ENCODE results near the gene PRDM5. TPM values are rescaled to one million over a fixed set of nuclear protein-coding genes. Genes with fewer than 3 reads are reported as not detected.

The PRDM5 gene
- total RNA-seq, 1 experiment from 2014 or later: 0.85 TPM

DNA sequence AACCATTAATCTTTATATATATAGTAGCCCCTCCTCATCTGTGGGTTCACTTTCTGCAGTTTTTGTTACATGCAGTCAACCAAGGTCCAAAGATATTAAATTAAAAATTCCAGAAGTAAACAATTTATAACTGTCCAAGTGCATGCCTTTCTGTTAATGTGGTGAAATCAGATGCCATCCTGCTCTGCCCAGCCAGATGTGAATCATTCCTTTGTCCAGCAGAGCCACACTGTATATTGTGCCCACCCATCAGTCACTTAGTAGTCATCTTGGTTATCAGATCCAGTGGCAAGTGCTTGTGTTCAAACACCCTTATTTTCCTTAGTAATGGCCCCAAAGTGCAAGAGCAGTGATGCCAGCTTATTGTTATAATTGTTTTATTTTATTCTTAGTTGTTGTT is 17.2 kb upstream of the PRDM5 start:
- BruUV-seq (replicated peaks): no TSS peak
- H3K9me3 ChIP-seq (ENCODE audit: insufficient read depth, low read depth): 0 out of 2 replicates have a peak, but pooled peaks cover 4% of the 10 kb centered on the region
- H3K4me3 ChIP-seq: no peak overlapping the region
- H3K4me2 ChIP-seq: no peak overlapping the region
- H3K79me2 ChIP-seq (ENCODE audit: low read depth): no peaks in the 10 kb centered on the region
- H2AFZ ChIP-seq: no peak overlapping the region
- no peaks in the 10 kb centered on the region for H3K27me3 ChIP-seq (ENCODE audit: insufficient read depth, low read depth)
- H3K9me2 ChIP-seq (ENCODE audit: insufficient read depth): no peaks in the 10 kb centered on the region
- H3K4me1 ChIP-seq (replicated peaks; ENCODE audit: insufficient read depth): no peaks in the 10 kb centered on the region
- no peak overlapping the region for H3K27ac ChIP-seq
- H4K20me1 ChIP-seq (ENCODE audit: insufficient read depth): no peaks in the 10 kb centered on the region
- POLR2A ChIA-PET (ENCODE audit: unreplicated experiment): no interaction called here
- no peaks in the 10 kb centered on the region for H3F3A ChIP-seq (ENCODE audit: insufficient read depth, low read depth)
- intact Hi-C loops (cut with micrococcal nuclease; ENCODE audit: unreplicated experiment): no loop called here
- TF ChIP-seq, protein P1, sequence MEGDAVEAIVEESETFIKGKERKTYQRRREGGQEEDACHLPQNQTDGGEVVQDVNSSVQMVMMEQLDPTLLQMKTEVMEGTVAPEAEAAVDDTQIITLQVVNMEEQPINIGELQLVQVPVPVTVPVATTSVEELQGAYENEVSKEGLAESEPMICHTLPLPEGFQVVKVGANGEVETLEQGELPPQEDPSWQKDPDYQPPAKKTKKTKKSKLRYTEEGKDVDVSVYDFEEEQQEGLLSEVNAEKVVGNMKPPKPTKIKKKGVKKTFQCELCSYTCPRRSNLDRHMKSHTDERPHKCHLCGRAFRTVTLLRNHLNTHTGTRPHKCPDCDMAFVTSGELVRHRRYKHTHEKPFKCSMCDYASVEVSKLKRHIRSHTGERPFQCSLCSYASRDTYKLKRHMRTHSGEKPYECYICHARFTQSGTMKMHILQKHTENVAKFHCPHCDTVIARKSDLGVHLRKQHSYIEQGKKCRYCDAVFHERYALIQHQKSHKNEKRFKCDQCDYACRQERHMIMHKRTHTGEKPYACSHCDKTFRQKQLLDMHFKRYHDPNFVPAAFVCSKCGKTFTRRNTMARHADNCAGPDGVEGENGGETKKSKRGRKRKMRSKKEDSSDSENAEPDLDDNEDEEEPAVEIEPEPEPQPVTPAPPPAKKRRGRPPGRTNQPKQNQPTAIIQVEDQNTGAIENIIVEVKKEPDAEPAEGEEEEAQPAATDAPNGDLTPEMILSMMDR (conservative IDR thresholded peaks at IDR 0.05): no peak
- no peak for TF ChIP-seq EZH2 (IDR thresholded peaks at IDR 0.05; ENCODE audit: low read depth)
- CTCF ChIA-PET: no interaction called here
- no peaks in the 10 kb centered on the region for H3K36me3 ChIP-seq (ENCODE audit: low read depth)
- DNase-seq: no peak

DNA sequence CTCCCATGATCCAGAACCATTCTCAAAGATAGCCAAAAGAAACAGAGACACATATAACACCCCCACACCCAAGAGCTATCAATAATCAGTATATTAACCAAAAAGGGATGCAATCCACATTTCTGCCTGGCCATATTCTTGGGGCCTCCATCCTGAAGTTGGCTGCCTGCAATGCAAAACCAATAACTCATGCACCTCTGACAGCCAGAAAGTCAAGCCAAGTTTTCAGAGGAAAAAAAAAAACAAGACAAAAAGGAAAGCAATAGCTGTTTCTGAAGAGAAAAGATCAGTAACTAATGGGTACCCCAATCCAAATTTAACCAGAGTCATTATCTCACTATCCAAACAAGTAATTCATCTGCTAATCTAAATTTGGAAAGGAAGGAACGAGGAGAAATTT is 7.3 kb upstream of the PRDM5 start:
- intact Hi-C loops (cut with micrococcal nuclease; ENCODE audit: unreplicated experiment): no loop called here
- H3K9me2 ChIP-seq (ENCODE audit: insufficient read depth): no peaks in the 10 kb centered on the region
- H2AFZ ChIP-seq: no peak overlapping the region
- no peaks in the 10 kb centered on the region for H3K4me1 ChIP-seq (replicated peaks; ENCODE audit: insufficient read depth)
- no peaks in the 10 kb centered on the region for H4K20me1 ChIP-seq (ENCODE audit: insufficient read depth)
- no peaks in the 10 kb centered on the region for H3F3A ChIP-seq (ENCODE audit: insufficient read depth, low read depth)
- POLR2A ChIA-PET (ENCODE audit: unreplicated experiment): no interaction called here
- no peaks in the 10 kb centered on the region for H3K27me3 ChIP-seq (ENCODE audit: insufficient read depth, low read depth)
- H3K79me2 ChIP-seq (ENCODE audit: low read depth): no peaks in the 10 kb centered on the region
- no peak for DNase-seq
- CTCF ChIA-PET: no interaction called here
- no peaks in the 10 kb centered on the region for H3K36me3 ChIP-seq (ENCODE audit: low read depth)
- TF ChIP-seq, protein P1 (conservative IDR thresholded peaks at IDR 0.05): no peak
- TF ChIP-seq EZH2 (IDR thresholded peaks at IDR 0.05; ENCODE audit: low read depth): no peak
- no TSS peak for BruUV-seq (replicated peaks)
- no peak overlapping the region for H3K27ac ChIP-seq
- H3K4me3 ChIP-seq: no peak overlapping the region
- no peak overlapping the region for H3K4me2 ChIP-seq
- no peaks in the 10 kb centered on the region for H3K9me3 ChIP-seq (ENCODE audit: insufficient read depth, low read depth)

DNA sequence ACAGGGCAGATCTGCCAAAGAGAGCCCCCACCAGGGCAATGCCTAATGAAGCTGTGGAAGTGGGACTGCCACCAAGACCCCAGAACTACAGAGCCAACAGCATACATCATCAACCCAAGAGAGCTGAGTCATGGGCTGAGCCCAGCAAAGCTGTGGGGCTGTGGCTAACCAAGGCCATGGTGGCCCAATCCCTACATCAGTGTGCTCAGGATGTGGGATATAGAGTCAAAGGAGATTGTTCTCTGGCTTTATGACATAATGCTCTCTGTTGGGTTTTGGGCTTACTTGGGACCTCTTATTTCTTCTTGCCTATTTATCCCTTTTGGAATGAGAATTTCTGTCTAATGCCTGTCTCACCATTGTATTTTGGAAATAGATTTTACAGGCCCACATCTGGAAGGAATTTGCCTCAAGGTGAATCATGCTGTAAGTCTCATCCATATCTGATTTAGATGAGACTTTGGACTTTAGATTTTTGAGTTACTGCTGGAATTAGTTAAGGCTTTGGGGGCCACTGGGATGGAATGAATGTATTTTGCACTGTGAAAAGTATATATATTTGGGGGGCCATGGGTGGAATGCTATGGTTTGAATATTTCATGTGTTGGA is 5.4 kb upstream of the PRDM5 start:
- ChIA-PET CTCF (no interaction called here), POLR2A (ENCODE audit: unreplicated experiment) (no interaction called here)
- intact Hi-C loops (cut with micrococcal nuclease; ENCODE audit: unreplicated experiment): no loop called here

More for the DNA sequence above, 5.4 kb upstream of the PRDM5 start:
- BruUV-seq (replicated peaks): no TSS peak
- H3F3A ChIP-seq (ENCODE audit: insufficient read depth, low read depth): no peaks in the 10 kb centered on the region
- H3K4me1 ChIP-seq (replicated peaks; ENCODE audit: insufficient read depth): no peaks in the 10 kb centered on the region
- no peak overlapping the region for H2AFZ ChIP-seq
- DNase-seq: no peak
- H3K9me2 ChIP-seq (ENCODE audit: insufficient read depth): no peaks in the 10 kb centered on the region
- H3K4me2 ChIP-seq: no peak overlapping the region
- no peaks in the 10 kb centered on the region for H3K27me3 ChIP-seq (ENCODE audit: insufficient read depth, low read depth)
- no peaks in the 10 kb centered on the region for H3K9me3 ChIP-seq (ENCODE audit: insufficient read depth, low read depth)
- H3K27ac ChIP-seq: no peak overlapping the region
- H3K79me2 ChIP-seq (ENCODE audit: low read depth): no peaks in the 10 kb centered on the region
- H3K36me3 ChIP-seq (ENCODE audit: low read depth): no peaks in the 10 kb centered on the region
- TF ChIP-seq EZH2 (IDR thresholded peaks at IDR 0.05; ENCODE audit: low read depth): no peak
- TF ChIP-seq, protein P1 (conservative IDR thresholded peaks at IDR 0.05): no peak
- no peaks in the 10 kb centered on the region for H4K20me1 ChIP-seq (ENCODE audit: insufficient read depth)
- H3K4me3 ChIP-seq: no peak overlapping the region
